Activated CD8-positive, alpha-beta memory T cell treated with anti-CD3 and anti-CD28 coated beads, Interleukin-2, amount 10 ng/mL, durations not matched to agents 7 days and 5 days (primary cell): ENCODE measurements around the gene CLCNKB. TPM values are rescaled to one million over a fixed set of nuclear protein-coding genes. Genes with fewer than 3 reads are reported as not detected.
"Not testable (repeated sequence)": the region's sequence is repeated elsewhere in the genome, so short reads cannot be mapped to it uniquely, and the experiment has no call there.

Experiments used
- ATAC-seq: fragments of 150-1000 bp; cut with Tn5 transposase; one replicate; pipeline ENCODE4 v1.10.0; 2021; ENCODE audit warnings: moderate library complexity
- CTCF ChIA-PET: fragments of 350-600 bp; sonication (Branson Sonifier 250); formaldehyde crosslinking; loops from one replicate; lab custom pipeline; 2021; ENCODE audit warnings: antibody characterized with exemption; lab: Charles Lee
- DNase-seq: peaks from one replicate; pipeline ENCODE4 v3.0.0-alpha.2; 2020
- H3K27ac Mint-ChIP-seq: one replicate; pipeline ENCODE4 v1.8.0; 2021; ENCODE audit warnings: mild to moderate bottlenecking, mixed read lengths
- H3K27me3 Mint-ChIP-seq: one replicate; pipeline ENCODE4 v1.8.0; 2021; ENCODE audit warnings: mixed read lengths
- H3K36me3 Mint-ChIP-seq: one replicate; pipeline ENCODE4 v1.8.0; 2021; ENCODE audit warnings: mild to moderate bottlenecking, mixed read lengths
- H3K4me1 Mint-ChIP-seq: one replicate; pipeline ENCODE4 v1.8.0; 2021; ENCODE audit warnings: mixed read lengths
- H3K4me3 Mint-ChIP-seq: one replicate; pipeline ENCODE4 v1.8.0; 2021; ENCODE audit warnings: mild to moderate bottlenecking, moderate library complexity, mixed read lengths
- H3K9me3 Mint-ChIP-seq: one replicate; pipeline ENCODE4 v1.8.0; 2022; ENCODE audit warnings: low read depth, mixed read lengths
- total RNA-seq, 2 experiments: library from RNA; stranded (reverse); gene quantifications; one replicate each; pipeline ENCODE4 v1.2.3, GENCODE V29; 2021

CLCNKB gene
- total RNA-seq, 2 experiments from 2014 or later, result not detected

GRCh38 chr1:16018308-16018707 is 25.3 kb upstream of the CLCNKB start:
- no peaks in the 10 kb centered on the region for H3K9me3 Mint-ChIP-seq
- CTCF ChIA-PET, result interaction anchor here (1.0 to 1.5 kb wide), 2 partner anchors 9 to 13 kb away, joined by 3 read pairs; no protein-coding TSS in a partner anchor
- no peak for DNase-seq

GRCh38 chr1:16018749-16019643 is 24.6 kb upstream of the CLCNKB start:
- Mint-ChIP-seq H3K36me3 (no peaks in the 10 kb centered on the region), H3K4me1 (no peaks in the 10 kb centered on the region)

More at GRCh38 chr1:16018308-16018707, 25.3 kb upstream of the CLCNKB start:
- Mint-ChIP-seq H3K4me1 (no peaks in the 10 kb centered on the region), H3K36me3 (no peaks in the 10 kb centered on the region), H3K27ac (no peak overlapping the region), H3K27me3 (peaks cover 15% of the 10 kb centered on the region), H3K4me3 (no peak overlapping the region)
- no peak for ATAC-seq

GRCh38 chr1:16019644-16020277 is 23.8 kb upstream of the CLCNKB start:
- CTCF ChIA-PET, result interaction anchor here (0.5 to 1.3 kb wide), 2 partner anchors 225 to 229 kb away, joined by 3 to 4 read pairs; no protein-coding TSS in a partner anchor
- ATAC-seq (no peak), DNase-seq (no peak)
- H3K9me3 Mint-ChIP-seq, result no peaks in the 10 kb centered on the region
- H3K27ac Mint-ChIP-seq, result no peak overlapping the region
- H3K4me3 Mint-ChIP-seq, result no peak overlapping the region
- no peaks in the 10 kb centered on the region for H3K36me3 Mint-ChIP-seq
- H3K4me1 Mint-ChIP-seq, result no peaks in the 10 kb centered on the region
- H3K27me3 Mint-ChIP-seq, result peaks cover 6% of the 10 kb centered on the region

More at GRCh38 chr1:16018749-16019643, 24.6 kb upstream of the CLCNKB start:
- ATAC-seq, result no peak
- Mint-ChIP-seq H3K4me3 (no peak overlapping the region), H3K27me3 (peaks cover 14% of the 10 kb centered on the region), H3K9me3 (no peaks in the 10 kb centered on the region), H3K27ac (no peak overlapping the region)
- DNase-seq, result no peak
- CTCF ChIA-PET, result interaction anchor here (0.5 to 1.5 kb wide), 4 partner anchors 10 to 228 kb away, joined by 3 to 4 read pairs (median 3); no protein-coding TSS in a partner anchor

GRCh38 chr1:16020325-16020724 is 23.3 kb upstream of the CLCNKB start:
- Mint-ChIP-seq H3K27me3 (peaks cover 6% of the 10 kb centered on the region), H3K4me3 (no peak overlapping the region), H3K36me3 (no peaks in the 10 kb centered on the region), H3K4me1 (no peaks in the 10 kb centered on the region), H3K9me3 (no peaks in the 10 kb centered on the region), H3K27ac (no peak overlapping the region)
- CTCF ChIA-PET, result interaction anchor here (1.3 kb wide), 1 partner anchor 224 kb away, joined by 4 read pairs; no protein-coding TSS in a partner anchor
- ATAC-seq, result no peak
- no peak for DNase-seq

- ATAC-seq, H3K4me1 Mint-ChIP-seq, H3K36me3 Mint-ChIP-seq, DNase-seq, CTCF ChIA-PET, H3K4me3 Mint-ChIP-seq, H3K27me3 Mint-ChIP-seq, H3K9me3 Mint-ChIP-seq, H3K27ac Mint-ChIP-seq: not testable (repeated sequence)
These were observed 22.7 kb upstream of the CLCNKB start for GRCh38 chr1:16020878-16021277.

GRCh38 chr1:16021681-16022080 is 21.9 kb upstream of the CLCNKB start, which contains the start of gene CLCNKA:
Gene CLCNKA (plus strand): TSS chr1:16022036. CDS start chr1:16022620, 584 bp downstream.
- CTCF ChIA-PET, result no interaction called here
- H3K36me3 Mint-ChIP-seq, result no peaks in the 10 kb centered on the region

GRCh38 chr1:16022393-16022792 is 21.2 kb upstream of the CLCNKB start:
- no peak overlapping the region for H3K27ac Mint-ChIP-seq
- H3K4me3 Mint-ChIP-seq, result no peak overlapping the region
- peaks cover 6% of the 10 kb centered on the region for H3K27me3 Mint-ChIP-seq
- H3K9me3 Mint-ChIP-seq, result no peaks in the 10 kb centered on the region
- ATAC-seq (no peak), DNase-seq (no peak)
- no peaks in the 10 kb centered on the region for H3K4me1 Mint-ChIP-seq
- CTCF ChIA-PET, result no interaction called here
- H3K36me3 Mint-ChIP-seq, result no peaks in the 10 kb centered on the region

More at GRCh38 chr1:16021681-16022080, 21.9 kb upstream of the CLCNKB start, which contains the start of gene CLCNKA:
- DNase-seq (no peak), ATAC-seq (no peak)
- Mint-ChIP-seq H3K9me3 (no peaks in the 10 kb centered on the region), H3K4me3 (no peak within 1 kb of the TSS), H3K27me3 (peaks cover 6% of the 10 kb centered on the region), H3K27ac (no peak within 1 kb of the TSS), H3K4me1 (no peaks in the 10 kb centered on the region)

GRCh38 chr1:16023050-16023653 is 20.4 kb upstream of the CLCNKB start:
- Mint-ChIP-seq H3K4me1 (no peaks in the 10 kb centered on the region), H3K27me3 (peaks cover 11% of the 10 kb centered on the region), H3K36me3 (no peaks in the 10 kb centered on the region), H3K9me3 (no peaks in the 10 kb centered on the region), H3K4me3 (no peak overlapping the region), H3K27ac (no peak overlapping the region)
- DNase-seq (no peak), ATAC-seq (no peak)
- CTCF ChIA-PET, result no interaction called here

GRCh38 chr1:16026302-16026701 is 17.3 kb upstream of the CLCNKB start:
- not testable (repeated sequence) for DNase-seq, H3K9me3 Mint-ChIP-seq, H3K36me3 Mint-ChIP-seq, H3K27ac Mint-ChIP-seq, H3K4me1 Mint-ChIP-seq, ATAC-seq, H3K4me3 Mint-ChIP-seq
- CTCF ChIA-PET, result interaction anchor here (2.3 kb wide), 1 partner anchor 235 kb away, joined by 7 read pairs; no protein-coding TSS in a partner anchor
- H3K27me3 Mint-ChIP-seq, result peaks cover 17% of the 10 kb centered on the region

GRCh38 chr1:16026723-16027484 is 16.7 kb upstream of the CLCNKB start:
- no peaks in the 10 kb centered on the region for H3K4me1 Mint-ChIP-seq
- H3K36me3 Mint-ChIP-seq, result no peaks in the 10 kb centered on the region
- CTCF ChIA-PET, result interaction anchor here (2.3 kb wide), 1 partner anchor 235 kb away, joined by 7 read pairs; no protein-coding TSS in a partner anchor
- DNase-seq, result no peak
- no peak overlapping the region for H3K27ac Mint-ChIP-seq
- H3K4me3 Mint-ChIP-seq, result no peak overlapping the region
- no peaks in the 10 kb centered on the region for H3K9me3 Mint-ChIP-seq
- H3K27me3 Mint-ChIP-seq, result peaks cover 12% of the 10 kb centered on the region
- peak; percentile 22 for ATAC-seq

GRCh38 chr1:16028237-16029002 is 15.2 kb upstream of the CLCNKB start:
- Mint-ChIP-seq H3K36me3 (no peaks in the 10 kb centered on the region), H3K27me3 (peaks cover 11% of the 10 kb centered on the region), H3K9me3 (no peaks in the 10 kb centered on the region), H3K4me3 (no peak overlapping the region), H3K27ac (no peak overlapping the region), H3K4me1 (no peaks in the 10 kb centered on the region)
- DNase-seq, result no peak
- CTCF ChIA-PET, result interaction anchor here (0.8 kb wide), 1 partner anchor 20 kb away, joined by 3 read pairs; no protein-coding TSS in a partner anchor
- ATAC-seq, result no peak

- not testable (repeated sequence) for H3K9me3 Mint-ChIP-seq, H3K4me1 Mint-ChIP-seq, DNase-seq, H3K27ac Mint-ChIP-seq, H3K36me3 Mint-ChIP-seq, H3K4me3 Mint-ChIP-seq, ATAC-seq
- CTCF ChIA-PET, result interaction anchor here (0.8 kb wide), 1 partner anchor 20 kb away, joined by 3 read pairs; no protein-coding TSS in a partner anchor
- H3K27me3 Mint-ChIP-seq, result peaks cover 11% of the 10 kb centered on the region
These were observed 14.6 kb upstream of the CLCNKB start for GRCh38 chr1:16029003-16029268.
